OCI-LY1 (cell line): Measurements from ENCODE around the gene PIGN.

Experiments
- CTCF ChIP-seq: fragments of 200-600 bp; sonication (generic), shearing (Covaris generic); IDR thresholded peaks from 2 replicates; pipeline ENCODE4 v1.5.1; 2017; ENCODE audit warnings: mild to moderate bottlenecking, antibody characterized with exemption, low read length, moderate library complexity, mixed read lengths
- EZH2 ChIP-seq: fragments of 200-600 bp; sonication (generic), shearing (Covaris generic); IDR thresholded peaks from 2 replicates; pipeline ENCODE4 v1.8.0; 2017; ENCODE audit warnings: borderline replicate concordance, mixed run types, mild to moderate bottlenecking, antibody characterized with exemption, low read length, moderate library complexity, mixed read lengths

- TF ChIP-seq CTCF (no peak), EZH2 (no peak)
These were observed 12.8 kb upstream of the PIGN start for GRCh38 chr18:62199629-62200028.
